K562 (cell line): ENCODE measurements around the gene ATXN7L1. TPM values are rescaled to one million over a fixed set of nuclear protein-coding genes. Genes with fewer than 3 reads are reported as not detected.

Experiments
- ATAC-seq: fragments of 200-7000 bp; cut with Tn5 transposase; 3 replicates; pipeline ENCODE4 v1.9.1; 2020; ENCODE audit warnings: moderate library complexity
- BruUV-seq: library from RNA; stranded (reverse); fragments of 400-500 nt; replicated peaks from 2 replicates; lab custom pipeline; 2021; lab: Mats Ljungman, UMichigan
- CTCF ChIA-PET: fragments of 300-600 bp; formaldehyde crosslinking; extraction: SDS; loops from one replicate; lab custom pipeline; 2021; ENCODE audit warnings: low intra/inter-chr PET ratio; lab: Yijun Ruan, JAX
- POLR2A ChIA-PET: fragments of 300-600, 350-650 bp; sonication (Branson Sonifier 250); formaldehyde crosslinking; extraction: SDS; loops from one replicate; lab custom pipeline; 2021; ENCODE audit warnings: antibody characterized with exemption, inconsistent platforms; lab: Yijun Ruan, JAX
- DNase-seq, 4 experiments: peaks; one replicate each; pipeline versions ENCODE4 v3.0.0 to v3.0.0-alpha.2; 2011 to 2018; ENCODE audit warnings: low spot score in 3 of 4, mixed read lengths in 3 of 4; ENCODE audit errors: extremely low read depth in 1 of 4
- FAIRE-seq: peaks from 2 replicates; lab custom pipeline; 2011; peaks lifted over from hg19 to GRCh38; lab: Jason Lieb, UNC
- H2AFZ ChIP-seq: 2 replicates; pipeline ENCODE4 v1.6.0; 2011; ENCODE audit warnings: low read depth, low read length, control low read depth, inconsistent platforms
- H3K27ac ChIP-seq: fragments of 200-600 bp; 3 replicates; pipeline ENCODE4 v1.8.0; 2011; ENCODE audit warnings: low read depth, mild to moderate bottlenecking, control low read depth, inconsistent platforms, low read length, moderate library complexity, mixed read lengths; ENCODE audit errors: extremely low read depth
- H3K27me3 ChIP-seq, 2 experiments: fragments of 300-600 bp in 1 of 2; 2 replicates in 1 of 2; 3 replicates in 1 of 2; pipeline versions ENCODE4 v1.6.0 to v1.8.0; 2011; ENCODE audit warnings: inconsistent platforms in 2 of 2, low read length in 2 of 2, mild to moderate bottlenecking in 1 of 2, mixed read lengths in 1 of 2, moderate library complexity in 1 of 2; ENCODE audit not compliant: control insufficient read depth in 2 of 2, insufficient read depth in 2 of 2
- H3K36me3 ChIP-seq: fragments of 300-600 bp; 3 replicates; pipeline ENCODE4 v1.8.0; 2011; ENCODE audit warnings: mild to moderate bottlenecking, low read length, inconsistent platforms; ENCODE audit not compliant: control insufficient read depth, insufficient read depth
- H3K4me1 ChIP-seq, 2 experiments: fragments of 200-600 bp in 1 of 2; replicated peaks in 1 of 2; 2 replicates in 1 of 2; 3 replicates in 1 of 2; pipeline versions ENCODE4 v1.5.1 to v1.8.0; 2011; ENCODE audit warnings: inconsistent platforms in 2 of 2, low read length in 2 of 2, mild to moderate bottlenecking in 1 of 2, mixed read lengths in 1 of 2, moderate library complexity in 1 of 2; ENCODE audit not compliant: control insufficient read depth in 2 of 2, insufficient read depth in 2 of 2
- H3K4me2 ChIP-seq: 2 replicates; pipeline ENCODE4 v1.6.1; 2011; ENCODE audit warnings: low read length, control low read depth, inconsistent platforms, mixed read lengths; ENCODE audit not compliant: insufficient read depth
- H3K4me3 ChIP-seq: fragments of 200-600 bp; sonication (generic), shearing (Covaris generic); 2 replicates; pipeline ENCODE4 v1.5.1; 2016; ENCODE audit warnings: control low read depth, inconsistent platforms
- H3K79me2 ChIP-seq: fragments of 200-600 bp; 3 replicates; pipeline ENCODE4 v1.8.0; 2011; ENCODE audit warnings: low read length, inconsistent platforms; ENCODE audit not compliant: control insufficient read depth, insufficient read depth
- H3K9ac ChIP-seq, 2 experiments: 2 replicates each; pipeline versions ENCODE4 v1.6.0 to v1.6.1; 2011; ENCODE audit warnings: low read depth in 2 of 2, low read length in 2 of 2, control low read depth in 1 of 2, inconsistent platforms in 1 of 2, mild to moderate bottlenecking in 1 of 2, mixed read lengths in 1 of 2; ENCODE audit not compliant: insufficient read depth in 1 of 2
- H3K9me1 ChIP-seq: one replicate; pipeline ENCODE4 v1.6.0; 2011; ENCODE audit warnings: inconsistent platforms, mild to moderate bottlenecking, low read length, moderate library complexity; ENCODE audit not compliant: control insufficient read depth, insufficient read depth
- H3K9me3 ChIP-seq: replicated peaks from 2 replicates; pipeline ENCODE4 v1.5.1; 2011; ENCODE audit warnings: low read depth, low read length, inconsistent platforms; ENCODE audit not compliant: control insufficient read depth, insufficient read depth
- H4K20me1 ChIP-seq: replicated peaks from 2 replicates; pipeline ENCODE4 v1.6.1; 2011; ENCODE audit warnings: low read length, inconsistent platforms, mixed read lengths; ENCODE audit not compliant: control insufficient read depth, insufficient read depth
- ESRRB ChIP-seq: fragments of 250-450 bp; sonication (Bioruptor Pico); IDR thresholded peaks from 2 replicates; pipeline ENCODE4 v1.5.0; 2020; ENCODE audit warnings: mild to moderate bottlenecking, moderate library complexity, borderline replicate concordance
- KLF13 ChIP-seq: fragments of 450-650 bp; IDR thresholded peaks from 2 replicates; pipeline ENCODE4 v1.6.1; 2016; ENCODE audit warnings: missing genetic modification characterization, low read depth, mild to moderate bottlenecking, missing compliant biosample characterization, moderate library complexity, borderline replicate concordance
- LCOR ChIP-seq: sonication (generic); formaldehyde crosslinking; IDR thresholded peaks from 2 replicates; pipeline ENCODE4 v1.8.0; 2022; ENCODE audit warnings: mild to moderate bottlenecking, missing genetic modification reagents
- MEIS2 ChIP-seq: fragments of 450-650 bp; IDR thresholded peaks from 2 replicates; pipeline ENCODE4 v1.6.1; 2014; ENCODE audit warnings: mild to moderate bottlenecking; ENCODE audit not compliant: partially characterized antibody
- PHB ChIP-seq: fragments of 250-450 bp; sonication (Bioruptor Pico); IDR thresholded peaks from 2 replicates; pipeline ENCODE4 v1.5.0; 2021
- RBM17 ChIP-seq: fragments of 200-400 bp; formaldehyde crosslinking; IDR thresholded peaks from 2 replicates; pipeline ENCODE4 v1.6.1; 2017; ENCODE audit warnings: low read depth, mild to moderate bottlenecking, low read length, borderline replicate concordance
- SMARCA4 ChIP-seq: fragments of 450-650 bp; IDR thresholded peaks from 2 replicates; pipeline ENCODE4 v1.6.1; 2016
- SUPT5H ChIP-seq: fragments of 450-650 bp; IDR thresholded peaks from 2 replicates; pipeline ENCODE4 v1.6.1; 2016
- TFAM ChIP-seq: fragments of 250-450 bp; sonication (Bioruptor Pico); conservative IDR thresholded peaks from 2 replicates; pipeline ENCODE4 v1.5.0; 2021; ENCODE audit warnings: mild to moderate bottlenecking, moderate library complexity
- U2AF1 ChIP-seq: fragments of 200-400 bp; formaldehyde crosslinking; optimal IDR thresholded peaks from 2 replicates; pipeline ENCODE3; 2017; ENCODE audit warnings: mild to moderate bottlenecking, low read depth, low read length, moderate library complexity
- ZNF778 ChIP-seq: fragments of 450-650 bp; formaldehyde crosslinking; IDR thresholded peaks from 2 replicates; pipeline ENCODE4 v1.4.0; 2020; ENCODE audit warnings: mild to moderate bottlenecking, moderate library complexity
- whole genome bisulfite sequencing: fragments of 100-300 bp; shearing (Covaris generic); methylation state at CpG from one replicate; pipeline ENCODE4 v1.1.6; 2016; ENCODE audit warnings: low coverage, mixed read lengths; ENCODE audit not compliant: insufficient coverage; ENCODE audit errors: missing lambda C conversion rate; 5-methylcytosine and 5-hydroxymethylcytosine counted together
- in situ Hi-C: fragments of 300-500 bp; cut with MboI; formaldehyde crosslinking; loops from 4 replicates; pipeline ENCODE4 v1.15.0; 2018; ENCODE audit warnings: inconsistent platforms, mixed read lengths
- intact Hi-C: fragments of 100-400 bp; cut with micrococcal nuclease; formaldehyde crosslinking; loops from 2 replicates; pipeline ENCODE4 v1.14.2; 2022
- polyA plus RNA-seq, 8 experiments: library from polyadenylated mRNA; depleted of rRNA in 4 of 8; stranded (reverse) in 5 of 8; unstranded in 3 of 8; fragments of >200 nt; fragmentation: Nextera tagmentation in 2 of 8; fragmentation: Illumina TruSeq in 1 of 8; extraction: Ambion mirVana in 2 of 8; extraction: Trizol in 1 of 8; gene quantifications; 2 replicates each; pipeline versions ENCODE4 v1.2.1 to v1.2.3, GENCODE V29; 2011 to 2014; ENCODE audit warnings: inconsistent platforms in 1 of 8, missing spikeins in 1 of 8
- total RNA-seq, 7 experiments: library from RNA; depleted of rRNA in 6 of 7; stranded (reverse); fragments of >200 nt in 6 of 7; fragmentation: Illumina TruSeq in 2 of 7; extraction: Trizol in 2 of 7; gene quantifications; 2 replicates each; pipeline versions ENCODE4 v1.2.1 to v1.2.3, GENCODE V29; 2011 to 2021; ENCODE audit warnings: low replicate concordance in 1 of 7
- TF ChIP-seq, protein P1 (sequence below): fragments of 250-450 bp; sonication (Bioruptor Pico); IDR thresholded peaks from 2 replicates; pipeline ENCODE4 v1.4.0; 2020; ENCODE audit warnings: mild to moderate bottlenecking, moderate library complexity

The ATXN7L1 gene
- total and polyA plus RNA-seq, 9 of the 15 experiments (the other 6 are each of a cell fraction or from before 2014, with no cell fraction given): 6.6 to 13.7 (median 10.7) TPM

DNA sequence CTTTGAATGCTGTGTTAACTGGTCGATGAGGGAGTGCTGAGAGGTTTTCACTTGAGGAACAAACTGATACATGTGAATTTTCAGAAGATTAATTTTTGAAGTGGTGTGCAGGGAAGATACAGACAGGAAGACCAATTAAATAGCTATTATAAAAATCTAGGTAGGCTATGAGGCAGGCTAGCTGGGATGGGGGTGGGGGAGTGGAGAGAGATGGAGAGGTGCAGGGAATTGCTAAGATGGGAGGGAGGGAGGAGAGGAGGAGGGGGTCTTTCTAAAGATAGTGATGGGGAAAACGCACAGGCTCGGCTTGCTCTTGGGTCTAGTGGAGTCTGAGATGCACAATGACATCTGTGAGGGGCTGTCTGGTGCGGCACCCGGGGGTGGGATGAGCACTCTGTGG lies 15.2 kb downstream of the ATXN7L1 start:
- TF ChIP-seq PHB (CRISPR knock-in tag) (no peak), KLF13 (tag) (no peak), SMARCA4 (no peak), LCOR (CRISPR knock-in tag) (no peak), ZNF778 (CRISPR knock-in tag) (no peak), TFAM (CRISPR knock-in tag) (no peak), SUPT5H (no peak), MEIS2 (no peak), RBM17 (no peak), ESRRB (CRISPR knock-in tag) (no peak), U2AF1 (no peak)
- TF ChIP-seq, protein P1, sequence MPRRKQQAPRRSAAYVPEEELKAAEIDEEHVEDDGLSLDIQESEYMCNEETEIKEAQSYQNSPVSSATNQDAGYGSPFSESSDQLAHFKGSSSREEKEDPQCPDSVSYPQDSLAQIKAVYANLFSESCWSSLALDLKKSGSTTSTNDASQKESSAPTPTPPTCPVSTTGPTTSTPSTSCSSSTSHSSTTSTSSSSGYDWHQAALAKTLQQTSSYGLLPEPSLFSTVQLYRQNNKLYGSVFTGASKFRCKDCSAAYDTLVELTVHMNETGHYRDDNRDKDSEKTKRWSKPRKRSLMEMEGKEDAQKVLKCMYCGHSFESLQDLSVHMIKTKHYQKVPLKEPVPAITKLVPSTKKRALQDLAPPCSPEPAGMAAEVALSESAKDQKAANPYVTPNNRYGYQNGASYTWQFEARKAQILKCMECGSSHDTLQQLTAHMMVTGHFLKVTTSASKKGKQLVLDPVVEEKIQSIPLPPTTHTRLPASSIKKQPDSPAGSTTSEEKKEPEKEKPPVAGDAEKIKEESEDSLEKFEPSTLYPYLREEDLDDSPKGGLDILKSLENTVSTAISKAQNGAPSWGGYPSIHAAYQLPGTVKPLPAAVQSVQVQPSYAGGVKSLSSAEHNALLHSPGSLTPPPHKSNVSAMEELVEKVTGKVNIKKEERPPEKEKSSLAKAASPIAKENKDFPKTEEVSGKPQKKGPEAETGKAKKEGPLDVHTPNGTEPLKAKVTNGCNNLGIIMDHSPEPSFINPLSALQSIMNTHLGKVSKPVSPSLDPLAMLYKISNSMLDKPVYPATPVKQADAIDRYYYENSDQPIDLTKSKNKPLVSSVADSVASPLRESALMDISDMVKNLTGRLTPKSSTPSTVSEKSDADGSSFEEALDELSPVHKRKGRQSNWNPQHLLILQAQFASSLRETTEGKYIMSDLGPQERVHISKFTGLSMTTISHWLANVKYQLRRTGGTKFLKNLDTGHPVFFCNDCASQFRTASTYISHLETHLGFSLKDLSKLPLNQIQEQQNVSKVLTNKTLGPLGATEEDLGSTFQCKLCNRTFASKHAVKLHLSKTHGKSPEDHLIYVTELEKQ (CRISPR knock-in tag): no peak
- FAIRE-seq (no peak), ATAC-seq (no peak), DNase-seq (no peak)
- POLR2A ChIA-PET: interaction anchor here (1.0 kb wide), 1 partner anchor 33 kb away, joined by 3 read pairs; no protein-coding TSS in a partner anchor
- H4K20me1 ChIP-seq: peaks cover 12% of the 10 kb centered on the region; the same call in 1 of the 2 replicates
- H3K27me3 ChIP-seq: peaks cover 0 to 4% of the 10 kb centered on the region in 2 experiments; a peak in 2 of 5 replicates
- H2AFZ ChIP-seq: no peak overlapping the region
- WGBS: 11% methylated on average over 5 of the region's 5 CpGs
- no peaks in the 10 kb centered on the region for H3K9me1 ChIP-seq
- H3K4me2 ChIP-seq: no peak overlapping the region
- CTCF ChIA-PET: no interaction called here
- no peaks in the 10 kb centered on the region; a peak in 1 of 5 replicates for H3K4me1 ChIP-seq
- no peak overlapping the region for H3K4me3 ChIP-seq
- in situ Hi-C loops (no loop called here), intact Hi-C loops (no loop called here)
- no peak overlapping the region for H3K27ac ChIP-seq
- no peaks in the 10 kb centered on the region for H3K36me3 ChIP-seq
- BruUV-seq: no TSS peak
- H3K9me3 ChIP-seq: no peaks in the 10 kb centered on the region
- no peaks in the 10 kb centered on the region for H3K79me2 ChIP-seq
- 0 out of 4 replicates have a peak overlapping the region, but pooled peaks of 1 of the 2 experiments have one; percentile 31 for H3K9ac ChIP-seq
